HCT116 (cell line): ENCODE measurements around the gene MICALL2. TPM values are rescaled to one million over a fixed set of nuclear protein-coding genes. Genes with fewer than 3 reads are reported as not detected.

Experiments used
- ATAC-seq: fragments of 200-7000 bp; cut with Tn5 transposase; 2 replicates; pipeline ENCODE4 v1.9.1; 2020; ENCODE audit warnings: mild to moderate bottlenecking, moderate library complexity
- BruUV-seq: library from RNA; stranded (reverse); fragments of 400-500 nt; replicated peaks from 2 replicates; lab custom pipeline; 2021; lab: Mats Ljungman, UMichigan
- CTCF ChIA-PET: fragments of 300-600 bp; sonication (Branson Sonifier 250); formaldehyde crosslinking; loops from one replicate; lab custom pipeline; 2021; ENCODE audit warnings: antibody characterized with exemption; lab: Charles Lee
- POLR2A ChIA-PET: fragments of 300-600, 350-600 bp; sonication (Branson Sonifier 250); formaldehyde crosslinking; loops from one replicate; lab custom pipeline; 2021; ENCODE audit warnings: antibody characterized with exemption; lab: Charles Lee
- RAD21 ChIA-PET, 2 experiments: fragments of 300-600 bp; sonication (Branson Sonifier 250); formaldehyde crosslinking; loops; one replicate each; lab custom pipeline; 2023; ENCODE audit warnings: low total read pairs in 2 of 2; ENCODE audit not compliant: uncharacterized antibody in 2 of 2, unreplicated experiment in 2 of 2, low non-redundant PET in 1 of 2; lab: Charles Lee
- DNase-seq: peaks from one replicate; pipeline ENCODE4 v3.0.0-alpha.2; 2010; ENCODE audit warnings: low read depth, low spot score
- H2AFZ ChIP-seq: fragments of 200-600 bp; shearing (Covaris generic), sonication (generic); 2 replicates; pipeline ENCODE4 v1.6.1; 2017; ENCODE audit warnings: low read depth, mixed run types, mixed read lengths, antibody characterized with exemption, low read length; ENCODE audit not compliant: poor library complexity, severe bottlenecking
- H3K27ac ChIP-seq: 2 replicates; pipeline ENCODE4 v1.5.1; 2012; ENCODE audit warnings: low read depth, low read length
- H3K27me3 ChIP-seq: fragments of 200-600 bp; sonication (generic); 2 replicates; pipeline ENCODE4 v1.6.1; 2016; ENCODE audit warnings: mixed run types, low read length, mixed read lengths; ENCODE audit not compliant: insufficient read depth
- H3K36me3 ChIP-seq, 2 experiments: fragments of 200-500 bp in 1 of 2; fragments of 200-600 bp in 1 of 2; sonication (Bioruptor generic) in 1 of 2; sonication (generic) in 1 of 2; 2 replicates each; pipeline versions ENCODE4 v1.5.1 to v1.6.1; 2014 to 2016; ENCODE audit warnings: low read length in 2 of 2, inconsistent platforms in 1 of 2, mixed read lengths in 1 of 2, mixed run types in 1 of 2; ENCODE audit not compliant: insufficient read depth in 2 of 2, control insufficient read depth in 1 of 2
- H3K4me1 ChIP-seq, 2 experiments: fragments of 200-600 bp in 1 of 2; sonication (generic) in 1 of 2; 2 replicates each; pipeline versions ENCODE4 v1.5.1 to v1.6.1; 2012 to 2017; ENCODE audit warnings: low read length in 2 of 2, inconsistent platforms in 1 of 2, mild to moderate bottlenecking in 1 of 2, mixed read lengths in 1 of 2, mixed run types in 1 of 2, moderate library complexity in 1 of 2; ENCODE audit not compliant: insufficient read depth in 2 of 2, control insufficient read depth in 1 of 2
- H3K4me2 ChIP-seq: fragments of 200-600 bp; sonication (generic); 2 replicates; pipeline ENCODE4 v1.6.1; 2017; ENCODE audit warnings: mixed run types, low read length, mixed read lengths
- H3K4me3 ChIP-seq, 2 experiments: fragments of 200-600 bp in 1 of 2; sonication (generic) in 1 of 2; replicated peaks in 1 of 2; 2 replicates each; pipeline ENCODE4 v1.5.1; 2011 to 2016; ENCODE audit warnings: low read length in 2 of 2, control low read depth in 1 of 2, low read depth in 1 of 2, mild to moderate bottlenecking in 1 of 2, mixed read lengths in 1 of 2, mixed run types in 1 of 2
- H3K79me2 ChIP-seq: fragments of 200-600 bp; sonication (generic); 2 replicates; pipeline ENCODE4 v1.6.1; 2017; ENCODE audit warnings: mild to moderate bottlenecking, mixed run types, low read length, moderate library complexity, mixed read lengths; ENCODE audit not compliant: insufficient read depth
- H3K9ac ChIP-seq: fragments of 200-600 bp; sonication (generic); 2 replicates; pipeline ENCODE4 v1.6.1; 2016; ENCODE audit warnings: low read length, mixed read lengths
- H3K9me2 ChIP-seq: fragments of 200-600 bp; sonication (generic), shearing (Covaris generic); 2 replicates; pipeline ENCODE4 v1.6.1; 2017; ENCODE audit warnings: mixed run types, mild to moderate bottlenecking, moderate library complexity; ENCODE audit not compliant: insufficient read depth
- H3K9me3 ChIP-seq, 2 experiments: fragments of 200-500 bp in 1 of 2; fragments of 200-600 bp in 1 of 2; sonication (Bioruptor generic) in 1 of 2; sonication (generic) in 1 of 2; 2 replicates each; pipeline ENCODE4 v1.6.1; 2014 to 2017; ENCODE audit warnings: low read length in 2 of 2, mixed read lengths in 2 of 2, inconsistent platforms in 1 of 2, low read depth in 1 of 2, mild to moderate bottlenecking in 1 of 2, mixed run types in 1 of 2, moderate library complexity in 1 of 2; ENCODE audit not compliant: control insufficient read depth in 1 of 2, insufficient read depth in 1 of 2
- H4K20me1 ChIP-seq: fragments of 200-600 bp; sonication (generic), shearing (Covaris generic); 2 replicates; pipeline ENCODE4 v1.6.1; 2017; ENCODE audit warnings: mixed run types, mild to moderate bottlenecking, moderate library complexity; ENCODE audit not compliant: insufficient read depth
- CEBPB ChIP-seq: IDR thresholded peaks from 2 replicates; pipeline ENCODE4 v1.6.1; 2012; ENCODE audit warnings: low read depth
- EGR1 ChIP-seq: IDR thresholded peaks from 2 replicates; pipeline ENCODE4 v1.6.1; 2012; ENCODE audit warnings: low read depth
- EZH2phosphoT487 ChIP-seq: fragments of 200-600 bp; IDR thresholded peaks from 2 replicates; pipeline ENCODE4 v1.6.1; 2018; ENCODE audit warnings: antibody characterized with exemption, borderline replicate concordance
- POLR2A ChIP-seq: IDR thresholded peaks from 2 replicates; pipeline ENCODE4 v1.7.0; 2011; ENCODE audit warnings: borderline replicate concordance; ENCODE audit not compliant: insufficient read depth, insufficient read length; ENCODE audit errors: extremely low read depth
- POLR2AphosphoS5 ChIP-seq: IDR thresholded peaks from 2 replicates; pipeline ENCODE4 v1.6.1; 2011; ENCODE audit warnings: mild to moderate bottlenecking, low read depth, low read length, moderate library complexity
- RAD21 ChIP-seq: IDR thresholded peaks from 2 replicates; pipeline ENCODE4 v1.6.1; 2012; ENCODE audit warnings: low read depth, mild to moderate bottlenecking
- SIN3A ChIP-seq: IDR thresholded peaks from 2 replicates; pipeline ENCODE4 v1.6.1; 2012; ENCODE audit warnings: low read depth
- SP1 ChIP-seq: IDR thresholded peaks from 2 replicates; pipeline ENCODE4 v1.6.1; 2012; ENCODE audit warnings: low read depth
- SRF ChIP-seq: IDR thresholded peaks from 2 replicates; pipeline ENCODE4 v1.6.1; 2012; ENCODE audit warnings: low read depth
- TCF7L2 ChIP-seq: IDR thresholded peaks from 2 replicates; pipeline ENCODE4 v1.7.0; 2011; ENCODE audit warnings: borderline replicate concordance, inconsistent platforms; ENCODE audit not compliant: insufficient read depth, insufficient read length; ENCODE audit errors: extremely low read depth
- YY1 ChIP-seq: IDR thresholded peaks from 2 replicates; pipeline ENCODE4 v1.6.1; 2011; ENCODE audit warnings: low read length, low read depth, moderate library complexity, mild to moderate bottlenecking; ENCODE audit not compliant: insufficient replicate concordance; ENCODE audit errors: extremely low read depth
- ZFX ChIP-seq: fragments of 450-650 bp; IDR thresholded peaks from 2 replicates; pipeline ENCODE4 v1.6.1; 2017
- intact Hi-C: fragments of 100-400 bp; cut with micrococcal nuclease; formaldehyde crosslinking; loops from 2 replicates; pipeline ENCODE4 v1.10.0; 2022
- total RNA-seq: library from RNA; stranded (reverse); gene quantifications from one replicate; pipeline ENCODE4 v1.2.1, GENCODE V29; 2021; ENCODE audit not compliant: unreplicated experiment
- TF ChIP-seq, protein P1 (sequence below): IDR thresholded peaks from 2 replicates; pipeline ENCODE4 v1.6.1; 2012
- TF ChIP-seq, protein P2 (sequence below): IDR thresholded peaks from 2 replicates; pipeline ENCODE4 v1.6.1; 2012
- TF ChIP-seq, protein P3 (sequence below): IDR thresholded peaks from 2 replicates; pipeline ENCODE4 v1.6.1; 2011; ENCODE audit warnings: mild to moderate bottlenecking, low read length, moderate library complexity; ENCODE audit not compliant: insufficient replicate concordance; ENCODE audit errors: extremely low read depth

The MICALL2 gene
- total RNA-seq, 1 experiment from 2014 or later, result 60.7 TPM

DNA sequence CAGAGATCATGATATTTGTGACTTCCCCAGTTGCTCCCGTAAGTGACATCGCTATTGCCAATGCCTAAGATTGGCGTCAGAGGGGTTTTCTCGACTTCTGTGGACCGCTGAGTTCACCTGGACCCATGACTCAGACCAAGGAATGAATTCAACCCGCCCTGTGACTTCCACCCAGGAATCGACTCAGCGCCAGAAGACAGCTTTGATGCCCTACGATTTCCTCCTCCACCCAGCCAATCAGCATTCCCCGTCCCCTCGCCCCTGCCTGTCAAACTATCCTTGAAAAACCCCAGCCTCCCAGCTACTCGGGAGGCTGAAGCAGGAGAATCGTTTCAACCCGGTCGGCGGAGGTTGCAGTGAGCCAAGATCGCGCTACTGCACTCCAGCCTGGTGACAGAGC lies 58.3 kb downstream of the MICALL2 start:
- Histone ChIP-seq H3K27ac (no peak overlapping the region), H3K9ac (no peak overlapping the region), H4K20me1 (no peaks in the 10 kb centered on the region), H3K27me3 (no peaks in the 10 kb centered on the region), H3K9me2 (no peaks in the 10 kb centered on the region), H3K36me3 (no peaks in the 10 kb centered on the region), H3K4me2 (peak overlapping the region; percentile 49), H3K9me3 (peaks cover 0 to 4% of the 10 kb centered on the region in 2 experiments; a peak in 1 of 4 replicates), H3K79me2 (no peaks in the 10 kb centered on the region), H3K4me1 (peaks cover 5 to 26% of the 10 kb centered on the region in 2 experiments), H2AFZ (peak overlapping the region; percentile 56), H3K4me3 (no peak overlapping the region)
- TF ChIP-seq SP1 (no peak), RAD21 (no peak), SRF (no peak)
- CTCF ChIA-PET, result no interaction called here
- ATAC-seq (peak; percentile 64), DNase-seq (peak; percentile 28)
- BruUV-seq, result no TSS peak
- POLR2A ChIA-PET, result no interaction called here
- intact Hi-C loops, result loop anchor here (5.0 kb wide), 1 partner anchor 34 kb away; no protein-coding TSS in a partner anchor
- RAD21 ChIA-PET, result no interaction called here

DNA sequence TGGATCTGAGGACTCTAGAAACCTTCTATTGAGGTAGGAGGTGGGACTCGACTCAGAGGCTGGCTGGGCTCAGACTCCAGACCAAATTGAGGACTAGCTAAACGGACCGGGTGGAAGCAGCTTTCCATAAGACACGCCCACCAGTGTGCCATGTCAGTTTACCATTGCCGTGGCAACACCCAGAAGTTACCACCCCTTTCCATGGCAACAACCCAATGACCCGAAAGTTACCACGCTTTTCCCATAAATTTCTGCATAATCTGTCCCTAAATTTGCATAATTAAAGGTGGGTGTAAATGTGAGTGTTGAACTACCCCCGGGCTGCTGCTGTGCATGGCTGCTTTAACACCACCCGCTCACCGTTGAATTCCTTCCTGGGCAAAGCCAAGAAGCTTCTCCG lies 58.9 kb downstream of the MICALL2 start:
- Histone ChIP-seq H3K27me3 (no peaks in the 10 kb centered on the region), H3K9me3 (peaks cover 0 to 4% of the 10 kb centered on the region in 2 experiments; a peak in 1 of 4 replicates), H3K4me2 (peak overlapping the region; percentile 49), H3K36me3 (no peaks in the 10 kb centered on the region), H3K9me2 (no peaks in the 10 kb centered on the region), H3K9ac (no peak overlapping the region), H4K20me1 (no peaks in the 10 kb centered on the region), H2AFZ (peak overlapping the region; percentile 56)
- no TSS peak for BruUV-seq
- POLR2A ChIA-PET, result no interaction called here
- DNase-seq (no peak), ATAC-seq (no peak)
- CTCF ChIA-PET, result no interaction called here
- intact Hi-C loops, result loop anchor here (5.0 kb wide), 1 partner anchor 33 kb away; no protein-coding TSS in a partner anchor
- TF ChIP-seq CEBPB (no peak), YY1 (no peak), POLR2A (no peak), EGR1 (no peak), SP1 (no peak), SIN3A (no peak), EZH2phosphoT487 (no peak), POLR2AphosphoS5 (no peak), ZFX (no peak), TCF7L2 (no peak)
- TF ChIP-seq, protein P1, sequence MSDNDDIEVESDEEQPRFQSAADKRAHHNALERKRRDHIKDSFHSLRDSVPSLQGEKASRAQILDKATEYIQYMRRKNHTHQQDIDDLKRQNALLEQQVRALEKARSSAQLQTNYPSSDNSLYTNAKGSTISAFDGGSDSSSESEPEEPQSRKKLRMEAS, result no peak
- TF ChIP-seq, protein P2, sequence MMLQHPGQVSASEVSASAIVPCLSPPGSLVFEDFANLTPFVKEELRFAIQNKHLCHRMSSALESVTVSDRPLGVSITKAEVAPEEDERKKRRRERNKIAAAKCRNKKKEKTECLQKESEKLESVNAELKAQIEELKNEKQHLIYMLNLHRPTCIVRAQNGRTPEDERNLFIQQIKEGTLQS, result no peak
- TF ChIP-seq, protein P3, sequence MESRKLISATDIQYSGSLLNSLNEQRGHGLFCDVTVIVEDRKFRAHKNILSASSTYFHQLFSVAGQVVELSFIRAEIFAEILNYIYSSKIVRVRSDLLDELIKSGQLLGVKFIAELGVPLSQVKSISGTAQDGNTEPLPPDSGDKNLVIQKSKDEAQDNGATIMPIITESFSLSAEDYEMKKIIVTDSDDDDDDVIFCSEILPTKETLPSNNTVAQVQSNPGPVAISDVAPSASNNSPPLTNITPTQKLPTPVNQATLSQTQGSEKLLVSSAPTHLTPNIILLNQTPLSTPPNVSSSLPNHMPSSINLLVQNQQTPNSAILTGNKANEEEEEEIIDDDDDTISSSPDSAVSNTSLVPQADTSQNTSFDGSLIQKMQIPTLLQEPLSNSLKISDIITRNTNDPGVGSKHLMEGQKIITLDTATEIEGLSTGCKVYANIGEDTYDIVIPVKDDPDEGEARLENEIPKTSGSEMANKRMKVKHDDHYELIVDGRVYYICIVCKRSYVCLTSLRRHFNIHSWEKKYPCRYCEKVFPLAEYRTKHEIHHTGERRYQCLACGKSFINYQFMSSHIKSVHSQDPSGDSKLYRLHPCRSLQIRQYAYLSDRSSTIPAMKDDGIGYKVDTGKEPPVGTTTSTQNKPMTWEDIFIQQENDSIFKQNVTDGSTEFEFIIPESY, result no peak
- TF ChIP-seq, all 23 proteins: peak for 0
- H3K79me2 ChIP-seq, result no peaks in the 10 kb centered on the region
- H3K27ac ChIP-seq, result no peak overlapping the region
- peaks cover 5 to 26% of the 10 kb centered on the region in 2 experiments for H3K4me1 ChIP-seq
- no peak overlapping the region for H3K4me3 ChIP-seq
- RAD21 ChIA-PET, result no interaction called here
